Measurements from ENCODE around the gene SLC5A10. TPM values are rescaled to one million over a fixed set of nuclear protein-coding genes. Genes with fewer than 3 reads are reported as not detected.
A peak's percentile ranks its signal among the peaks of the same experiment; 100 is the strongest.

SLC5A10 gene
- polyA plus RNA-seq, 3 donors, result 0.10 to 0.17 (median 0.12) TPM

GRCh38 chr17:18958611-18959010 lies 6.6 kb downstream of the SLC5A10 start:
- no peak overlapping the region for H3K9ac ChIP-seq (ENCODE audit: insufficient read depth, low read length, poor library complexity, severe bottlenecking)
- H3K4me3 ChIP-seq (replicated peaks in 1 of 3; ENCODE audit: low read depth in 2 of 3, low read length in 3 of 3), result no peak overlapping the region
- no peak overlapping the region for H3K4me3 Mint-ChIP-seq
- no peak overlapping the region for H3K4me2 ChIP-seq (replicated peaks; ENCODE audit: extremely low read depth, low read length, poor library complexity, severe bottlenecking)
- H3K27me3 ChIP-seq (ENCODE audit: control insufficient read depth in 2 of 2, insufficient read depth in 2 of 2, low read length in 2 of 2), result no peaks in the 10 kb centered on the region
- DNase-seq, result peak in 1 of 3 donors; percentile 2
- no peaks in the 10 kb centered on the region for H4K20me1 ChIP-seq (ENCODE audit: insufficient read depth, low read length)
- TF ChIP-seq CTCF (IDR thresholded peaks at IDR 0.05), result no peak
- no peaks in the 10 kb centered on the region for H3K36me3 Mint-ChIP-seq
- no peak overlapping the region for H2AFZ ChIP-seq (ENCODE audit: insufficient read depth, low read depth, low read length, poor library complexity, severe bottlenecking)
- no peaks in the 10 kb centered on the region for H3K79me2 ChIP-seq (ENCODE audit: insufficient read depth, low read length)
- H3K4me1 Mint-ChIP-seq, result peaks cover 4% of the 10 kb centered on the region
- H3K27me3 Mint-ChIP-seq (ENCODE audit: low read depth in 3 of 3), result peaks cover 0 to 5% (median 2%) of the 10 kb centered on the region in 3 donors
- no peaks in the 10 kb centered on the region for H3K4me1 ChIP-seq (ENCODE audit: control insufficient read depth in 1 of 2, insufficient read depth in 2 of 2, low read length in 2 of 2)
- WGBS (ENCODE audit: insufficient coverage), result 97% methylated on average over 9 of the region's 11 CpGs
- no peaks in the 10 kb centered on the region for H3K9me3 ChIP-seq (replicated peaks in 1 of 2; ENCODE audit: control insufficient read depth in 1 of 2, insufficient read depth in 1 of 2, low read length in 2 of 2)
- H3K9me3 Mint-ChIP-seq, result no peaks in the 10 kb centered on the region
- H3K36me3 ChIP-seq (replicated peaks in 1 of 2; ENCODE audit: control insufficient read depth in 1 of 2, insufficient read depth in 2 of 2, low read length in 2 of 2), result no peaks in the 10 kb centered on the region
- H3K27ac Mint-ChIP-seq, result no peak overlapping the region
- H3K27ac ChIP-seq (ENCODE audit: low read depth in 1 of 2, low read length in 2 of 2), result no peak overlapping the region
- intact Hi-C loops (cut with micrococcal nuclease), result loop anchor here in 1 of 2 donors (10.0 kb wide), 1 partner anchor 46 kb away; the partner anchor contains the start of gene FAM83G

GRCh38 chr17:18959071-18959844 lies 7.3 kb downstream of the SLC5A10 start:
- H3K9me3 ChIP-seq (replicated peaks in 1 of 2; ENCODE audit: control insufficient read depth in 1 of 2, insufficient read depth in 1 of 2, low read length in 2 of 2), result no peaks in the 10 kb centered on the region
- peak in 1 of 3 donors; percentile 3 for DNase-seq

More at GRCh38 chr17:18959071-18959844, 7.3 kb downstream of the SLC5A10 start:
- H4K20me1 ChIP-seq (ENCODE audit: insufficient read depth, low read length), result no peaks in the 10 kb centered on the region
- no peaks in the 10 kb centered on the region for H3K4me1 ChIP-seq (ENCODE audit: control insufficient read depth in 1 of 2, insufficient read depth in 2 of 2, low read length in 2 of 2)
- H3K79me2 ChIP-seq (ENCODE audit: insufficient read depth, low read length), result no peaks in the 10 kb centered on the region
- WGBS (ENCODE audit: insufficient coverage), result 88% methylated on average over 16 of the region's 22 CpGs
- H3K4me3 ChIP-seq (replicated peaks in 1 of 3; ENCODE audit: low read depth in 2 of 3, low read length in 3 of 3), result no peak overlapping the region
- peaks cover 1 to 5% (median 2%) of the 10 kb centered on the region in 3 donors for H3K27me3 Mint-ChIP-seq (ENCODE audit: low read depth in 3 of 3)
- H3K9me3 Mint-ChIP-seq, result no peaks in the 10 kb centered on the region
- no peak overlapping the region for H2AFZ ChIP-seq (ENCODE audit: insufficient read depth, low read depth, low read length, poor library complexity, severe bottlenecking)
- H3K4me2 ChIP-seq (replicated peaks; ENCODE audit: extremely low read depth, low read length, poor library complexity, severe bottlenecking), result no peak overlapping the region
- no peaks in the 10 kb centered on the region for H3K36me3 Mint-ChIP-seq
- H3K36me3 ChIP-seq (replicated peaks in 1 of 2; ENCODE audit: control insufficient read depth in 1 of 2, insufficient read depth in 2 of 2, low read length in 2 of 2), result no peaks in the 10 kb centered on the region
- no peak overlapping the region for H3K27ac ChIP-seq (ENCODE audit: low read depth in 1 of 2, low read length in 2 of 2)
- no peak overlapping the region for H3K9ac ChIP-seq (ENCODE audit: insufficient read depth, low read length, poor library complexity, severe bottlenecking)
- peaks cover 4% of the 10 kb centered on the region for H3K4me1 Mint-ChIP-seq
- no peak overlapping the region for H3K4me3 Mint-ChIP-seq
- no peaks in the 10 kb centered on the region for H3K27me3 ChIP-seq (ENCODE audit: control insufficient read depth in 2 of 2, insufficient read depth in 2 of 2, low read length in 2 of 2)
- intact Hi-C loops (cut with micrococcal nuclease), result loop anchor here in 1 of 2 donors (10.0 kb wide), 1 partner anchor 46 kb away; the partner anchor contains the start of gene FAM83G
- no peak overlapping the region for H3K27ac Mint-ChIP-seq
- TF ChIP-seq CTCF (IDR thresholded peaks at IDR 0.05), result no peak
